ENCODE results near the gene CD68. TPM values are rescaled to one million over a fixed set of nuclear protein-coding genes. Genes with fewer than 3 reads are reported as not detected.

Gene CD68
- total RNA-seq, 1 donor from 2014 or later: 5.0 TPM

DNA sequence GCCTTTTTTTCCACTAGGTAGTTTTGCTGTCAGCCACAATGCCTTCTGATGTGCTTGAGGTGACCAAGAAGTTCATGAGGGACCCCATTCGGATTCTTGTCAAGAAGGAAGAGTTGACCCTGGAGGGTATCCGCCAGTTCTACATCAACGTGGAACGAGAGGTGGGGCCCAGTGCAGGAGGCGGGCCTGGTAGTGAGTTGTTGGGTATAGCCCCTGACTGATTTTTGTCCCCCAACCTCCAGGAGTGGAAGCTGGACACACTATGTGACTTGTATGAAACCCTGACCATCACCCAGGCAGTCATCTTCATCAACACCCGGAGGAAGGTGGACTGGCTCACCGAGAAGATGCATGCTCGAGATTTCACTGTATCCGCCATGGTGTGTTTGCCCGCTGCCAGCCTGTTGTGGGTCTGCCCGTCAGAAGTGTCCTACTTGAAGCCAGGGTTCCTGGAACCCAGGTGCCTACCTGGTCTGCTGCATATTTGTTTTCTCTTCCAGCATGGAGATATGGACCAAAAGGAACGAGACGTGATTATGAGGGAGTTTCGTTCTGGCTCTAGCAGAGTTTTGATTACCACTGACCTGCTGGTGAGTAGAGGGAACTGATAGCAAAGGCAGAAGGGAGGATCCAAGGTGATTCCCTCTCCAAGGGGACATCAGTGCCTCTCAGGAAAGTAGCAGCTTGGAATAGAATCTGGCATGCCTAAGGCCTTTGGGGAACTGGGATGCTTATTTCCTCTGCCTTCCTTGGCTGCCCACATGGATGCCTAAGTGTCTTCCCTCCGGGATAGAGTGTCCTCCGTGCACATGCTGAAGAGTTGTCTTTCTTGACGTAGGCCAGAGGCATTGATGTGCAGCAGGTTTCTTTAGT lies 1.9 kb upstream of the CD68 start:
- H3K36me3 Mint-ChIP-seq: peaks cover 53% of the 10 kb centered on the region
- no peak for DNase-seq (ENCODE audit: extremely low spot score, unreplicated experiment)
- H3K27ac Mint-ChIP-seq: peak overlapping the region; percentile 100
- H3K4me1 Mint-ChIP-seq (ENCODE audit: unreplicated experiment): peaks cover 59% of the 10 kb centered on the region
- H3K4me3 Mint-ChIP-seq: peak overlapping the region; percentile 57
- TF ChIP-seq, protein P1, sequence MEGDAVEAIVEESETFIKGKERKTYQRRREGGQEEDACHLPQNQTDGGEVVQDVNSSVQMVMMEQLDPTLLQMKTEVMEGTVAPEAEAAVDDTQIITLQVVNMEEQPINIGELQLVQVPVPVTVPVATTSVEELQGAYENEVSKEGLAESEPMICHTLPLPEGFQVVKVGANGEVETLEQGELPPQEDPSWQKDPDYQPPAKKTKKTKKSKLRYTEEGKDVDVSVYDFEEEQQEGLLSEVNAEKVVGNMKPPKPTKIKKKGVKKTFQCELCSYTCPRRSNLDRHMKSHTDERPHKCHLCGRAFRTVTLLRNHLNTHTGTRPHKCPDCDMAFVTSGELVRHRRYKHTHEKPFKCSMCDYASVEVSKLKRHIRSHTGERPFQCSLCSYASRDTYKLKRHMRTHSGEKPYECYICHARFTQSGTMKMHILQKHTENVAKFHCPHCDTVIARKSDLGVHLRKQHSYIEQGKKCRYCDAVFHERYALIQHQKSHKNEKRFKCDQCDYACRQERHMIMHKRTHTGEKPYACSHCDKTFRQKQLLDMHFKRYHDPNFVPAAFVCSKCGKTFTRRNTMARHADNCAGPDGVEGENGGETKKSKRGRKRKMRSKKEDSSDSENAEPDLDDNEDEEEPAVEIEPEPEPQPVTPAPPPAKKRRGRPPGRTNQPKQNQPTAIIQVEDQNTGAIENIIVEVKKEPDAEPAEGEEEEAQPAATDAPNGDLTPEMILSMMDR (conservative IDR thresholded peaks at IDR 0.05): peak; percentile 29
- H3K9me3 Mint-ChIP-seq: no peaks in the 10 kb centered on the region
- peaks cover 5% of the 10 kb centered on the region for H3K27me3 Mint-ChIP-seq

DNA sequence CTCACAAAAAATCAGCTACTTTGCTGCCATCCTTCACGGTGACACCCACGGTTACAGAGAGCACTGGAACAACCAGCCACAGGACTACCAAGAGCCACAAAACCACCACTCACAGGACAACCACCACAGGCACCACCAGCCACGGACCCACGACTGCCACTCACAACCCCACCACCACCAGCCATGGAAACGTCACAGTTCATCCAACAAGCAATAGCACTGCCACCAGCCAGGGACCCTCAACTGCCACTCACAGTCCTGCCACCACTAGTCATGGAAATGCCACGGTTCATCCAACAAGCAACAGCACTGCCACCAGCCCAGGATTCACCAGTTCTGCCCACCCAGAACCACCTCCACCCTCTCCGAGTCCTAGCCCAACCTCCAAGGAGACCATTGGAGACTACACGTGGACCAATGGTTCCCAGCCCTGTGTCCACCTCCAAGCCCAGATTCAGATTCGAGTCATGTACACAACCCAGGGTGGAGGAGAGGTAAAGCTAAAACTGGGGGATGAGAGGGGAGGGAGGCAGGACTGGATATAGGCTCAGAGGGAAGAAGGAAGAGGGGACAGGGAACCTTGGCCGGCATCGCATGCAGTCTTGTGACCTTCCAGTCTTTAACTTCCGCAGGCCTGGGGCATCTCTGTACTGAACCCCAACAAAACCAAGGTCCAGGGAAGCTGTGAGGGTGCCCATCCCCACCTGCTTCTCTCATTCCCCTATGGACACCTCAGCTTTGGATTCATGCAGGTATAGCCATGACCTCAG lies 581 bp downstream of the CD68 start:
- Mint-ChIP-seq H3K4me1 (ENCODE audit: unreplicated experiment) (peaks cover 67% of the 10 kb centered on the region), H3K36me3 (peaks cover 39% of the 10 kb centered on the region), H3K9me3 (no peaks in the 10 kb centered on the region), H3K27ac (peak overlapping the region; percentile 100), H3K4me3 (peak overlapping the region; percentile 71), H3K27me3 (no peaks in the 10 kb centered on the region)
- TF ChIP-seq, protein P1 (conservative IDR thresholded peaks at IDR 0.05): no peak
- no peak for DNase-seq (ENCODE audit: extremely low spot score, unreplicated experiment)

DNA sequence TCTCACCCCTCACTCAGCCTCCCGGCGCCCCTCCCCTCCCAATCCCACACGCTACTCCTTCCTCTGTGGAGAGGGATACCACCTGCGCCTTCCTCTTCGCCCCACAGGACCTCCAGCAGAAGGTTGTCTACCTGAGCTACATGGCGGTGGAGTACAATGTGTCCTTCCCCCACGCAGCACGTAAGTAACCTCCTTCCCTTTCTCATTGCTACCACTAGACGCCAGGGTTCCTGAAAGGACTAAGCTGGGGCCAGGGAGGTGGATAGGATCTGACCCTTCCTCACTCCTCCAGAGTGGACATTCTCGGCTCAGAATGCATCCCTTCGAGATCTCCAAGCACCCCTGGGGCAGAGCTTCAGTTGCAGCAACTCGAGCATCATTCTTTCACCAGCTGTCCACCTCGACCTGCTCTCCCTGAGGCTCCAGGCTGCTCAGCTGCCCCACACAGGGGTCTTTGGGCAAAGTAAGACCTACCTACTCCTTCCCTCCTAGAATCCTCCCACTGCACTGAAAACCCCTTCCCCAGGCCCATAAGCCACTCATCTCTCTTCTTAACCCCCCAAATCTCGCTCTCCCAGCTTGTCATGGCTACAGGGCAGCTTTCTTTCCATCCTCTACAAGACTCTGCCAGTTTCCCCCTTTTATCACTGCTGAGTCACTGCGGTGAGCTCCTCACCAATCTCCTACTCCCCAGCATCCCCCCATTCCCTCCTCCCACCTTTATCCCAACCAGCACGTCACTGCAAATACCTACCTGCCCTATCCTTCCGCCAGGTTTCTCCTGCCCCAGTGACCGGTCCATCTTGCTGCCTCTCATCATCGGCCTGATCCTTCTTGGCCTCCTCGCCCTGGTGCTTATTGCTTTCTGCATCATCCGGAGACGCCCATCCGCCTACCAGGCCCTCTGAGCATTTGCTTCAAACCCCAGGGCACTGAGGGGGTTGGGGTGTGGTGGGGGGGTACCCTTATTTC lies 1.5 kb downstream of the CD68 start:
- H3K4me3 Mint-ChIP-seq: peak overlapping the region; percentile 57
- peaks cover 34% of the 10 kb centered on the region for H3K36me3 Mint-ChIP-seq
- peak overlapping the region; percentile 100 for H3K27ac Mint-ChIP-seq
- H3K27me3 Mint-ChIP-seq: no peaks in the 10 kb centered on the region
- peaks cover 64% of the 10 kb centered on the region for H3K4me1 Mint-ChIP-seq (ENCODE audit: unreplicated experiment)
- no peak for DNase-seq (ENCODE audit: extremely low spot score, unreplicated experiment)
- no peaks in the 10 kb centered on the region for H3K9me3 Mint-ChIP-seq
- TF ChIP-seq, protein P1 (conservative IDR thresholded peaks at IDR 0.05): no peak

DNA sequence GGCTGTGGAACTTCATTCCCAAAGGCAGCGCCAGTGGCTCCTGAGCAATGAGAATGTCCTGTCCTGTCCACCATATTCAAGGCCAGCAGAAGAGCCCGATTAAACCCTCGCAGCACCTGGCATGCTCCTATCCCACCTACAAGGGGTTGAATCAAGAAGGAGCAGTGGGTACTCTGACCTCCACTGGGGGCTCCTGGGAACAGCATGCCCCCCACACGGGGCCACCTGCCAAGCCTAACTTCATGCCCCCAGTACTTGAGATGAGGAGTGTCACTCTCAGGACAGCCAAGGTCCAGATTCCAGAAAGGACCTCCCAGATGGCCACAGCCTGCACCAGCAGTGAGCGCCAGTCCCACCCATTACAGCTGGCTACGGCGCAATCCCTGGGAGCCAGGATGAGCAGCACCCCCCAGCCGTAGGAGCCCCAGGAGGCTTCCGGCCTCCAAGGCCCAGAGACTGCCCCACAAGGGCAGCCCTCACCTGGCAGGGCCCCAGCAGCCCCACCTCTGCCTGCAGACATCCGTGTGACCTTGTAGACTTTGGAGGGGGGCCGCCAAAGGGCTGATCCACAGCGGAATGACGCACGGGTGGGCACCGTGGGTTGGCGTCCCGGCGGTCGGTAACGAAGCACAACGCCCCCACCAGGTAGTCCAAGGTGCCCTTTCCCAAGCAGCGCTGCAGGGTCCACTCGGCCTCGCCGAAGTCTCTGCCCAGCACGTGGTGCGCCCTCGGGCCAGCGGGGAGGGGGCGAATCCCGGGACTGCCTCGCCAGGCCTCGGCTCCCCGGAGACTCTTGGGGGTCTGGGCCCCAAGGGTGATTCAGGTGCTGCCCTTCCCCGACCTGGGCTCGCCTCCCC lies 3.2 kb downstream of the CD68 start:
- TF ChIP-seq, protein P1 (conservative IDR thresholded peaks at IDR 0.05): no peak
- H3K36me3 Mint-ChIP-seq: peaks cover 25% of the 10 kb centered on the region
- H3K27me3 Mint-ChIP-seq: no peaks in the 10 kb centered on the region
- peak overlapping the region; percentile 100 for H3K27ac Mint-ChIP-seq
- no peak for DNase-seq (ENCODE audit: extremely low spot score, unreplicated experiment)
- H3K4me1 Mint-ChIP-seq (ENCODE audit: unreplicated experiment): peaks cover 59% of the 10 kb centered on the region
- H3K4me3 Mint-ChIP-seq: peak overlapping the region; percentile 69
- no peaks in the 10 kb centered on the region for H3K9me3 Mint-ChIP-seq

All from type B pancreatic cell (in vitro differentiated cells).